ENCODE measurements around the gene NT5DC3. TPM values are rescaled to one million over a fixed set of nuclear protein-coding genes. Genes with fewer than 3 reads are reported as not detected.

The NT5DC3 gene
- total RNA-seq, 2 experiments from 2014 or later = 9.6 TPM

- H3K27me3 Mint-ChIP-seq = no peaks in the 10 kb centered on the region
- DNase-seq = no peak
- H3K4me1 Mint-ChIP-seq = no peaks in the 10 kb centered on the region
- no peak overlapping the region for H3K27ac Mint-ChIP-seq
- no peak overlapping the region for H3K4me3 Mint-ChIP-seq
- no peaks in the 10 kb centered on the region for H3K9me3 Mint-ChIP-seq
- no peaks in the 10 kb centered on the region for H3K36me3 Mint-ChIP-seq
Observed at GRCh38 chr12:103748875-103749274, 92.2 kb downstream of the NT5DC3 start.

GRCh38 chr12:103748002-103748401 lies 93.0 kb downstream of the NT5DC3 start:
- no peak for DNase-seq
- Mint-ChIP-seq H3K36me3 (no peaks in the 10 kb centered on the region), H3K9me3 (no peaks in the 10 kb centered on the region), H3K4me1 (no peaks in the 10 kb centered on the region), H3K27ac (no peak overlapping the region), H3K4me3 (no peak overlapping the region), H3K27me3 (no peaks in the 10 kb centered on the region)

GRCh38 chr12:103745962-103746361 lies 95.1 kb downstream of the NT5DC3 start:
- no peak for DNase-seq
- H3K9me3 Mint-ChIP-seq = no peaks in the 10 kb centered on the region

GRCh38 chr12:103743788-103744187 lies 97.2 kb downstream of the NT5DC3 start:
- Mint-ChIP-seq H3K36me3 (no peaks in the 10 kb centered on the region), H3K27ac (no peak overlapping the region)

More at GRCh38 chr12:103745962-103746361, 95.1 kb downstream of the NT5DC3 start:
- H3K4me1 Mint-ChIP-seq = no peaks in the 10 kb centered on the region
- no peak overlapping the region for H3K4me3 Mint-ChIP-seq
- H3K27ac Mint-ChIP-seq = no peak overlapping the region
- H3K27me3 Mint-ChIP-seq = no peaks in the 10 kb centered on the region
- no peaks in the 10 kb centered on the region for H3K36me3 Mint-ChIP-seq

GRCh38 chr12:103742349-103742932 lies 98.6 kb downstream of the NT5DC3 start:
- Mint-ChIP-seq H3K27ac (no peak overlapping the region), H3K27me3 (no peaks in the 10 kb centered on the region), H3K4me3 (no peak overlapping the region), H3K4me1 (no peaks in the 10 kb centered on the region), H3K36me3 (no peaks in the 10 kb centered on the region), H3K9me3 (no peaks in the 10 kb centered on the region)
- no peak for DNase-seq

More at GRCh38 chr12:103743788-103744187, 97.2 kb downstream of the NT5DC3 start:
- H3K4me1 Mint-ChIP-seq = no peaks in the 10 kb centered on the region
- no peaks in the 10 kb centered on the region for H3K9me3 Mint-ChIP-seq
- no peak overlapping the region for H3K4me3 Mint-ChIP-seq
- H3K27me3 Mint-ChIP-seq = no peaks in the 10 kb centered on the region
- DNase-seq = no peak

- Mint-ChIP-seq H3K4me1 (no peaks in the 10 kb centered on the region), H3K27ac (no peak overlapping the region), H3K27me3 (peaks cover 8% of the 10 kb centered on the region), H3K9me3 (no peaks in the 10 kb centered on the region), H3K4me3 (no peak overlapping the region), H3K36me3 (no peaks in the 10 kb centered on the region)
- no peak for DNase-seq
Observed at GRCh38 chr12:103737881-103738280, 103.2 kb downstream of the NT5DC3 start.

- no peak overlapping the region for H3K4me3 Mint-ChIP-seq
- no peak overlapping the region for H3K27ac Mint-ChIP-seq
- no peak for DNase-seq
- no peaks in the 10 kb centered on the region for H3K36me3 Mint-ChIP-seq
- peaks cover 1% of the 10 kb centered on the region for H3K9me3 Mint-ChIP-seq
- no peaks in the 10 kb centered on the region for H3K4me1 Mint-ChIP-seq
- peaks cover 10% of the 10 kb centered on the region for H3K27me3 Mint-ChIP-seq
Observed at GRCh38 chr12:103736572-103736971, 104.5 kb downstream of the NT5DC3 start.

- Mint-ChIP-seq H3K36me3 (no peaks in the 10 kb centered on the region), H3K4me1 (no peaks in the 10 kb centered on the region), H3K27me3 (peaks cover 11% of the 10 kb centered on the region), H3K27ac (no peak overlapping the region), H3K9me3 (peaks cover 2% of the 10 kb centered on the region), H3K4me3 (no peak overlapping the region)
- DNase-seq = no peak
Observed at GRCh38 chr12:103735291-103735690, 105.7 kb downstream of the NT5DC3 start.

GRCh38 chr12:103734863-103735262 lies 106.2 kb downstream of the NT5DC3 start:
- H3K36me3 Mint-ChIP-seq = no peaks in the 10 kb centered on the region
- peaks cover 11% of the 10 kb centered on the region for H3K27me3 Mint-ChIP-seq
- no peak overlapping the region for H3K4me3 Mint-ChIP-seq
- H3K9me3 Mint-ChIP-seq = peaks cover 2% of the 10 kb centered on the region
- no peaks in the 10 kb centered on the region for H3K4me1 Mint-ChIP-seq
- H3K27ac Mint-ChIP-seq = no peak overlapping the region
- no peak for DNase-seq

GRCh38 chr12:103731539-103731938 lies 109.5 kb downstream of the NT5DC3 start:
- H3K9me3 Mint-ChIP-seq = peaks cover 2% of the 10 kb centered on the region
- no peak overlapping the region for H3K27ac Mint-ChIP-seq
- no peak for DNase-seq
- peaks cover 11% of the 10 kb centered on the region for H3K27me3 Mint-ChIP-seq
- no peaks in the 10 kb centered on the region for H3K4me1 Mint-ChIP-seq
- H3K4me3 Mint-ChIP-seq = no peak overlapping the region
- H3K36me3 Mint-ChIP-seq = no peaks in the 10 kb centered on the region

- H3K36me3 Mint-ChIP-seq = no peaks in the 10 kb centered on the region
- H3K9me3 Mint-ChIP-seq = peaks cover 2% of the 10 kb centered on the region
- no peaks in the 10 kb centered on the region for H3K4me1 Mint-ChIP-seq
- DNase-seq = no peak
- H3K27ac Mint-ChIP-seq = no peak overlapping the region
- peaks cover 3% of the 10 kb centered on the region for H3K27me3 Mint-ChIP-seq
- no peak overlapping the region for H3K4me3 Mint-ChIP-seq
Observed at GRCh38 chr12:103729499-103729898, 111.5 kb downstream of the NT5DC3 start.

GRCh38 chr12:103728323-103728722 lies 112.7 kb downstream of the NT5DC3 start:
- Mint-ChIP-seq H3K36me3 (no peaks in the 10 kb centered on the region), H3K9me3 (peaks cover 2% of the 10 kb centered on the region), H3K27ac (no peak overlapping the region), H3K4me1 (no peaks in the 10 kb centered on the region), H3K27me3 (peaks cover 3% of the 10 kb centered on the region), H3K4me3 (no peak overlapping the region)
- no peak for DNase-seq

- no peak for DNase-seq
- Mint-ChIP-seq H3K36me3 (no peaks in the 10 kb centered on the region), H3K27me3 (peaks cover 3% of the 10 kb centered on the region), H3K4me3 (no peak overlapping the region), H3K4me1 (no peaks in the 10 kb centered on the region), H3K9me3 (peaks cover 2% of the 10 kb centered on the region), H3K27ac (no peak overlapping the region)
Observed at GRCh38 chr12:103727638-103728037, 113.4 kb downstream of the NT5DC3 start.

- H3K27me3 Mint-ChIP-seq = no peaks in the 10 kb centered on the region
- H3K9me3 Mint-ChIP-seq = no peaks in the 10 kb centered on the region
- no peaks in the 10 kb centered on the region for H3K36me3 Mint-ChIP-seq
- DNase-seq = no peak
- H3K27ac Mint-ChIP-seq = no peak overlapping the region
- no peaks in the 10 kb centered on the region for H3K4me1 Mint-ChIP-seq
- H3K4me3 Mint-ChIP-seq = no peak overlapping the region
Observed at GRCh38 chr12:103725398-103725797, 115.6 kb downstream of the NT5DC3 start.

Measured in activated naive CD8-positive, alpha-beta T cell treated with anti-CD3 and anti-CD28 coated beads for 36 hours (primary cell).